ENCODE results near the gene TAL2. TPM values are rescaled to one million over a fixed set of nuclear protein-coding genes. Genes with fewer than 3 reads are reported as not detected.

The TAL2 gene
- total and polyA plus RNA-seq, 9 of the 15 experiments (the other 6 are each of a cell fraction or from before 2014, with no cell fraction given): 0.21 to 3.7 (median 1.1) TPM; not detected in 1

- TF ChIP-seq ZNF23 (CRISPR knock-in tag; IDR thresholded peaks at IDR 0.05) (no peak), ATF3 (IDR thresholded peaks at IDR 0.05) (peak; percentile 97), ATF3 (CRISPR knock-in tag; conservative IDR thresholded peaks at IDR 0.05) (no peak), ZEB2 (IDR thresholded peaks at IDR 0.05) (peak; percentile 80; the same call in 1 of the 2 replicates), SMARCB1 (IDR thresholded peaks at IDR 0.05; ENCODE audit: insufficient read length, low read depth) (peak; percentile 70), RAD51 (IDR thresholded peaks at IDR 0.05; ENCODE audit: borderline replicate concordance, low read depth) (no peak), HCFC1 (IDR thresholded peaks at IDR 0.05; ENCODE audit: low read depth, low read length) (no peak), FOXJ2 (tag; IDR thresholded peaks at IDR 0.05) (no peak), PHTF2 (CRISPR knock-in tag; IDR thresholded peaks at IDR 0.05) (no peak), CLOCK (CRISPR knock-in tag; IDR thresholded peaks at IDR 0.05; ENCODE audit: borderline replicate concordance) (no peak), E2F5 (CRISPR knock-in tag; IDR thresholded peaks at IDR 0.05) (no peak), ID3 (CRISPR knock-in tag; IDR thresholded peaks at IDR 0.05) (no peak), ID3 (tag; IDR thresholded peaks at IDR 0.05) (no peak), PRMT5 (CRISPR knock-in tag; IDR thresholded peaks at IDR 0.05) (no peak), GTF2B (IDR thresholded peaks at IDR 0.05; ENCODE audit: extremely low read depth, insufficient read length) (no peak), CEBPZ (IDR thresholded peaks at IDR 0.05; ENCODE audit: borderline replicate concordance, low read depth, low read length) (no peak), SRF (CRISPR knock-in tag; IDR thresholded peaks at IDR 0.05) (no peak), CBX8 (IDR thresholded peaks at IDR 0.05; ENCODE audit: borderline replicate concordance, extremely low read depth, low read depth, low read length, poor library complexity, severe bottlenecking) (no peak)
Observed at GRCh38 chr9:105647595-105648349, 14.5 kb upstream of the TAL2 start (continued).

Measured in K562 (cell line).